Peyer's patch (tissue), 4 donors: ENCODE data around the gene KDM3A. TPM values are rescaled to one million over a fixed set of nuclear protein-coding genes. Genes with fewer than 3 reads are reported as not detected.
A peak's percentile ranks its signal among the peaks of the same experiment; 100 is the strongest.

Experiments
- DNase-seq, 3 donors: peaks; one replicate each; pipeline ENCODE4 v3.0.0-alpha.2; 2017 to 2019
- H3K27ac ChIP-seq, 4 donors: fragments of 200-600 bp; sonication (generic); one replicate each; pipeline ENCODE4 v1.5.1; 2016 to 2019
- H3K27me3 ChIP-seq, 2 donors: fragments of 200-600 bp; sonication (generic); one replicate each; pipeline ENCODE4 v1.5.1; 2019
- H3K36me3 ChIP-seq, 3 donors: fragments of 200-600 bp; sonication (generic); one replicate each; pipeline ENCODE4 v1.5.1; 2016 to 2019
- H3K4me1 ChIP-seq, 4 donors: fragments of 200-600 bp; sonication (generic); one replicate each; pipeline ENCODE4 v1.5.1; 2016 to 2019
- H3K4me3 ChIP-seq, 4 donors: fragments of 200-600 bp; sonication (generic); 1 replicate in 3 of 4; 2 replicates in 1 of 4; pipeline ENCODE4 v1.5.1; 2016 to 2019; ENCODE audit warnings: mild to moderate bottlenecking in 1 of 4
- H3K9me3 ChIP-seq, 4 donors: fragments of 200-600 bp; sonication (generic); one replicate each; pipeline ENCODE4 v1.5.1; 2016 to 2019; ENCODE audit warnings: mild to moderate bottlenecking in 1 of 4
- POLR2A ChIP-seq, 2 donors: fragments of 450-650 bp; IDR thresholded peaks; one replicate each; pipeline ENCODE4 v1.5.1; 2017; ENCODE audit warnings: antibody characterized with exemption in 2 of 2, mild to moderate bottlenecking in 2 of 2, moderate library complexity in 2 of 2
- total RNA-seq, 4 donors: library from RNA; depleted of rRNA; stranded (reverse); fragments of >200 nt; gene quantifications; one replicate each; pipeline ENCODE4 v1.1.0, GENCODE V29; 2016
- TF ChIP-seq, protein P1 (sequence below), 6 experiments: fragments of 450-650 bp in 4 of 6; fragments of 200-600 bp in 2 of 6; sonication (generic) in 1 of 6; IDR thresholded peaks; one replicate each; pipeline ENCODE4 v1.5.1; 2017 to 2019; ENCODE audit warnings: antibody characterized with exemption in 6 of 6, mild to moderate bottlenecking in 3 of 6, moderate library complexity in 1 of 6

Gene KDM3A, protein sequence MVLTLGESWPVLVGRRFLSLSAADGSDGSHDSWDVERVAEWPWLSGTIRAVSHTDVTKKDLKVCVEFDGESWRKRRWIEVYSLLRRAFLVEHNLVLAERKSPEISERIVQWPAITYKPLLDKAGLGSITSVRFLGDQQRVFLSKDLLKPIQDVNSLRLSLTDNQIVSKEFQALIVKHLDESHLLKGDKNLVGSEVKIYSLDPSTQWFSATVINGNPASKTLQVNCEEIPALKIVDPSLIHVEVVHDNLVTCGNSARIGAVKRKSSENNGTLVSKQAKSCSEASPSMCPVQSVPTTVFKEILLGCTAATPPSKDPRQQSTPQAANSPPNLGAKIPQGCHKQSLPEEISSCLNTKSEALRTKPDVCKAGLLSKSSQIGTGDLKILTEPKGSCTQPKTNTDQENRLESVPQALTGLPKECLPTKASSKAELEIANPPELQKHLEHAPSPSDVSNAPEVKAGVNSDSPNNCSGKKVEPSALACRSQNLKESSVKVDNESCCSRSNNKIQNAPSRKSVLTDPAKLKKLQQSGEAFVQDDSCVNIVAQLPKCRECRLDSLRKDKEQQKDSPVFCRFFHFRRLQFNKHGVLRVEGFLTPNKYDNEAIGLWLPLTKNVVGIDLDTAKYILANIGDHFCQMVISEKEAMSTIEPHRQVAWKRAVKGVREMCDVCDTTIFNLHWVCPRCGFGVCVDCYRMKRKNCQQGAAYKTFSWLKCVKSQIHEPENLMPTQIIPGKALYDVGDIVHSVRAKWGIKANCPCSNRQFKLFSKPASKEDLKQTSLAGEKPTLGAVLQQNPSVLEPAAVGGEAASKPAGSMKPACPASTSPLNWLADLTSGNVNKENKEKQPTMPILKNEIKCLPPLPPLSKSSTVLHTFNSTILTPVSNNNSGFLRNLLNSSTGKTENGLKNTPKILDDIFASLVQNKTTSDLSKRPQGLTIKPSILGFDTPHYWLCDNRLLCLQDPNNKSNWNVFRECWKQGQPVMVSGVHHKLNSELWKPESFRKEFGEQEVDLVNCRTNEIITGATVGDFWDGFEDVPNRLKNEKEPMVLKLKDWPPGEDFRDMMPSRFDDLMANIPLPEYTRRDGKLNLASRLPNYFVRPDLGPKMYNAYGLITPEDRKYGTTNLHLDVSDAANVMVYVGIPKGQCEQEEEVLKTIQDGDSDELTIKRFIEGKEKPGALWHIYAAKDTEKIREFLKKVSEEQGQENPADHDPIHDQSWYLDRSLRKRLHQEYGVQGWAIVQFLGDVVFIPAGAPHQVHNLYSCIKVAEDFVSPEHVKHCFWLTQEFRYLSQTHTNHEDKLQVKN (N-terminal part only)
- total RNA-seq = 10 to 100 TPM; 42.9 to 93.1 (median 61.1) TPM

DNA sequence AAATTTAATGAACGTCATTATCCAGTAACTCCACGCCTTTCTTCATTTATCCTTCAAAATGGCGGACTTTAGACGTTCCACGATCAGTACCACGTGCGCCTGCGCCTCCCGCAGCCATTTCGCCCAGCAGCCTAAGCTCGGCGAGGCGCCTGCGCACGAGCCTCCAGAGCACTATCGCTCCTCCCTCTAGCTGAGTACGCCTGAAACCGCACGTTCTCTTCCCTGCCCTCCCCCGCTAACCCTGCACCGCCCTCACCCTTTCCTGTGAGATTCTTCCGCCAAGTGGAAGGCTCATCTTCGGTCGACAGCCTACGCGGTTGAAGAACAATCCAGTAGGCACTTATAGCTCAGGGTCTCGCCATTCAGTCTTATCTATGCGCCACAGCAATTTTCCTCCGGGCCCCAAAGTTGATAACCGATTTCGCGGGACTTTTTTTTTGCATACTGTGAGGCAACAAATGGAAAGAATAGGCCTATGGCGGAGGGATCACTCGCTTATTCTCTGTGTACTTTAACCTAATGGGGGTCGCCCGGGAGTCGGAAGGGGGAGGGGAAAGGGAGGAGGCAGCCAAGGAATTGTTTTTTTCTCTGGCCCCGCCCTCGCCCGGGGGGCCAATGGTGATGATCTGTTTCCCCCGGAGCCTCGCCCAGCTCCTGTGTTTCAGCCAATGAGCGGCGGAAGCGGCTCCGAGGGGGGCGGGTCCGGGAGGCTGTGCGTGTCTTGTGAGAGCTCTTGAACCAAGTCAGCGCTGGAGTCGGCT, at the start of gene KDM3A:
Gene KDM3A, plus strand, starts transcription at position 741 of the 761 bp plus-strand sequence. CDS start 677 bp downstream, outside the sequence.
- peak within 1 kb of the TSS; percentile 85 to 98 (median 91) for H3K27ac ChIP-seq
- peak in 1 of 2 donors; percentile 98 for TF ChIP-seq POLR2A (IDR thresholded peaks at IDR 0.05)
- TF ChIP-seq, protein P1, sequence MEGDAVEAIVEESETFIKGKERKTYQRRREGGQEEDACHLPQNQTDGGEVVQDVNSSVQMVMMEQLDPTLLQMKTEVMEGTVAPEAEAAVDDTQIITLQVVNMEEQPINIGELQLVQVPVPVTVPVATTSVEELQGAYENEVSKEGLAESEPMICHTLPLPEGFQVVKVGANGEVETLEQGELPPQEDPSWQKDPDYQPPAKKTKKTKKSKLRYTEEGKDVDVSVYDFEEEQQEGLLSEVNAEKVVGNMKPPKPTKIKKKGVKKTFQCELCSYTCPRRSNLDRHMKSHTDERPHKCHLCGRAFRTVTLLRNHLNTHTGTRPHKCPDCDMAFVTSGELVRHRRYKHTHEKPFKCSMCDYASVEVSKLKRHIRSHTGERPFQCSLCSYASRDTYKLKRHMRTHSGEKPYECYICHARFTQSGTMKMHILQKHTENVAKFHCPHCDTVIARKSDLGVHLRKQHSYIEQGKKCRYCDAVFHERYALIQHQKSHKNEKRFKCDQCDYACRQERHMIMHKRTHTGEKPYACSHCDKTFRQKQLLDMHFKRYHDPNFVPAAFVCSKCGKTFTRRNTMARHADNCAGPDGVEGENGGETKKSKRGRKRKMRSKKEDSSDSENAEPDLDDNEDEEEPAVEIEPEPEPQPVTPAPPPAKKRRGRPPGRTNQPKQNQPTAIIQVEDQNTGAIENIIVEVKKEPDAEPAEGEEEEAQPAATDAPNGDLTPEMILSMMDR (IDR thresholded peaks at IDR 0.05) = no peak
- peak within 1 kb of the TSS; percentile 67 to 88 (median 78) for H3K4me3 ChIP-seq

DNA sequence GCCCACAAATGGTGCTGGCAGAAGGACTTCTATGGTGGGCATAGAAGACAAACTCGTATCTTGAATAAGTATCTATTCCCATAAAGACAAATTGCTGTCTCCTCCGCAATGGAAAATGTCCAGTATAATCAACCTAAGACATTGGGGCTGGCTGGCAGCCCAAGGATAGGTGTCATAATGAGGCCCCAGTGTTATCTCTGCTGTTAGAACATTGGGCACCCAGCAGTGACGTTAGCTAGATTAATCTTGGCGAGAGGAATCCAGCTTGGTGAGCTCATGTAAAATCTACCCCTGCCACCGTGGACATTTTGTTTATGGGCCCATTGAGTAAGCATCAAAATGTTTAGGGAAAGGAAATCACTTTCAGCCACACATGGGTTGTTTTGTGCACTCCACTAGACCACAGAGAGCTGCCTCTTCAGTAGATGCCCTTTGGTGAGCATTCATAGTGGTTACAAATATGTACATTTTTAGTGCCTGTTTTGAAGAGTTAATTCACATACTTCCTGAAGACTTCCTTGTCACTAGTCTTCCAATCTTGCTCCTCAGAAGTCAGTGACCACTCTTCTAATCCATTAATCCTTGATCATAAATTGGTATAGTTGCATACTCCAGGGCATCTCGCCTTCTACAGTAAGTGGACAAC, 48.2 kb upstream of the KDM3A start:
- no peak for TF ChIP-seq POLR2A (IDR thresholded peaks at IDR 0.05)
- TF ChIP-seq, protein P1 (IDR thresholded peaks at IDR 0.05) = no peak

More for the DNA sequence above, at the start of gene KDM3A:
- peak; percentile 99 to 100 (median 100) for DNase-seq
- H3K36me3 ChIP-seq = peaks cover 0 to 6% (median 0%) of the 10 kb centered on the region in 3 donors
- peaks cover 0 to 27% (median 7%) of the 10 kb centered on the region in 4 donors for H3K4me1 ChIP-seq
- peaks cover 0 to 21% (median 3%) of the 10 kb centered on the region in 4 donors for H3K9me3 ChIP-seq
- no peaks in the 10 kb centered on the region for H3K27me3 ChIP-seq

DNA sequence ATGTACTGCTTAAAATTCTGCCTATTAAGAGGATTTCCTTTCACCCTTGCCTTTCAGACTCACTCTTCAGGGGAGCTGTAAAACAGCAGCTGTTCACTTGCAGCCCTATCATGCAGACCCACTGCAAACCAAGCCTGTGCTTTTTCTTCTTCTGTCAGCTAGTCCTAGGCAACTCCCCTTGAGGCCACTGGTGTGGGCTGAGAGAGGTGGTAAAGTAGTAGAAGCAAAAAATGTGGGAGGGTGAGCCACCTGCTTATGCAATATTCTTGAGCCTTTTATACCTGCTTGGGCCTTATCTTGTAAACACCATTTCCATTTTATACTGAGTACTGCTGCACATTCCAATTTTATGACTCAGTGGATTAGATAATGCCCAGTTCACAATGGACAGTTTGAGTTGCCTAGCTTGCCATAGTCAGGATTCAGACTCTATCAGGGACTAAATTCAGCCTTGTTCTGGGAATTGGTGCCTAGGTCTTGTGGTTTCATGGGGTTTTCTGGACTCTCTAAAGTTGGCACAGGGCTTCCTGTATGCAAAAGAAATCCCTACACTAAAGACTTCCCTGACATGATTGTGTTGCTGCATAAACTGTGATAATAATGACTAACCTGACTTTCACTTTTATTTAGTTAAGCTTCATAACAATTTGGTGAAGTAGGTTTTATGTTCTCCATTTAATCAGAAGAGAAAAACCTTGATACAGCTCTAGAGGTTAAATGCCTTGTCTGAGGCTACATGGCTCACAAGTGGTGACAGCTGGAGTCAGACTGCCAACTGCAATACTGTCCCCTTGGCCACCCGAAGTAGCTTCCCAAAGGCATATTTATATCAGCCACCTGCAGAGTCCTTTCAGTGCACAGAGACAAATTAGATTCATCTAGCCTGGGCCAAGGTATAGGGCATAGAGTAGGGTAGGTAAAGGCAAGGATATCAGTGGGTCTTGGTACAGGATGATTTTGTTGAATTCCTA, 47.4 kb upstream of the KDM3A start:
- TF ChIP-seq, protein P1 (IDR thresholded peaks at IDR 0.05) = peak in 1 of 6 experiments; percentile 14
- no peak for TF ChIP-seq POLR2A (IDR thresholded peaks at IDR 0.05)
- DNase-seq = peak in 1 of 3 donors; percentile 49
- H3K27ac ChIP-seq = peak overlapping the region in 2 of 4 donors; percentile 49 to 58

More for the DNA sequence above, 48.2 kb upstream of the KDM3A start:
- H3K9me3 ChIP-seq = no peaks in the 10 kb centered on the region
- H3K4me3 ChIP-seq = no peak overlapping the region
- H3K36me3 ChIP-seq = no peaks in the 10 kb centered on the region
- no peaks in the 10 kb centered on the region for H3K27me3 ChIP-seq
- peak overlapping the region in 2 of 4 donors; percentile 49 to 58 for H3K27ac ChIP-seq
- DNase-seq = peak in 1 of 3 donors; percentile 69
- H3K4me1 ChIP-seq = peaks cover 0 to 8% (median 0%) of the 10 kb centered on the region in 4 donors

DNA sequence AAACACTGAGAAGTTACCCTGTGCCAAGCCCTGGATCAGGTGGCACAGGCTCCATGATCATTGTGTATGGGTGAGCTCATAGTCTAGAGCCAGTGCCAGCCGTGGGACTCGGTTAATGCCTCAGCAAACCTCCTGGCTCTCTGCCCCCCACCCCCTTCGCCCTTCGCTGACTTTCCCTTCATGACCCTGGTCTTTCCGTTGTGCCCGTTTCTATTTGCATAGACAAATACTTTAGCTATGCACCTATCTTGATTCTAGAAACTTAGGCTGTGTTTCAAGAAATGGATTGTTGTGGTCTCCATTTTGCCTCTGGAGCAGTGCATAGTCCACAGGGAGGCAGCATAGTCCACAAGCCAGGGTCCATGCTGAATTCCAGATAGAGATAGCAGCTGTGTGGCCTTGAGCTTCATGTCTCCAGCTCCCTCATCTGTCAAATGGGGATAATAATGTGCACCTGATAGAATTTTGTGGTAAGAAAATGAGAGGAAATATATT, 44.8 kb upstream of the KDM3A start:
- H3K36me3 ChIP-seq = no peaks in the 10 kb centered on the region
- H3K9me3 ChIP-seq = no peaks in the 10 kb centered on the region
- peak in 1 of 3 donors; percentile 70 for DNase-seq
- H3K27me3 ChIP-seq = no peaks in the 10 kb centered on the region
- TF ChIP-seq, protein P1 (IDR thresholded peaks at IDR 0.05) = peak in 3 of 6 experiments; percentile 42 to 65 (median 46)
- TF ChIP-seq POLR2A (IDR thresholded peaks at IDR 0.05) = no peak
- H3K4me1 ChIP-seq = peaks cover 0 to 8% (median 0%) of the 10 kb centered on the region in 4 donors
- H3K4me3 ChIP-seq = no peak overlapping the region
- H3K27ac ChIP-seq = no peak overlapping the region

More for the DNA sequence above, 47.4 kb upstream of the KDM3A start:
- Histone ChIP-seq H3K4me3 (no peak overlapping the region), H3K27me3 (no peaks in the 10 kb centered on the region), H3K9me3 (no peaks in the 10 kb centered on the region), H3K36me3 (no peaks in the 10 kb centered on the region), H3K4me1 (peaks cover 0 to 8% (median 0%) of the 10 kb centered on the region in 4 donors)
